ENCODE data around the gene SCUBE1.

The SCUBE1 gene

DNA sequence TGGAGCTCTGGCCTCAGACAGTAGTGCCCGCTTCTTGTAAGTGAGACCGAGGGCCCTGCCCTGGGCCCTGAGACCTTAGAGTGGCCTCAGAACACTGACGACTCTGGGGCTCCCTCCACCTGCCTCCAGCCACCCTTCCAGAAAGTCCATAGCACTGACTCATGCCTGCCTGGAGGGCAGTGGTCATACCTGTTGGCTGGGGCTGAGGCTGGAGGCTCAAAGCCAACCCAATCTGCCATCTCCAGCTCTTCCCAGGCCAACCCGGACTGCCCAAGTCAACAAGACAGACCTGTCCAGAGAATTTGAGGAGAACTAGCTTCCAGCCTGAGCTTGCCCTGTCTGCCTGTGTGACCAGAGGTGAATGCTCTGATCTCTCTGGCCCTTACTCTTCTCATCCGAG is 89.3 kb downstream of the SCUBE1 start:
- Histone ChIP-seq H3K4me3 (no peak overlapping the region), H3K9me3 (ENCODE audit: low read depth, low read length) (no peaks in the 10 kb centered on the region), H3K36me3 (ENCODE audit: insufficient read depth, low read length) (no peaks in the 10 kb centered on the region), H3K9ac (ENCODE audit: insufficient read length) (no peak overlapping the region), H3K27ac (no peak overlapping the region)
- no peak for DNase-seq (ENCODE audit: low read depth, low spot score)
- TF ChIP-seq POLR2AphosphoS5 (IDR thresholded peaks at IDR 0.05; ENCODE audit: borderline replicate concordance, low read depth, low read length) (no peak), EZH2 (IDR thresholded peaks at IDR 0.05) (no peak), FOXP2 (optimal IDR thresholded peaks at IDR 0.05; ENCODE audit: control extremely low read depth, extremely low read length, insufficient read depth) (no peak)

DNA sequence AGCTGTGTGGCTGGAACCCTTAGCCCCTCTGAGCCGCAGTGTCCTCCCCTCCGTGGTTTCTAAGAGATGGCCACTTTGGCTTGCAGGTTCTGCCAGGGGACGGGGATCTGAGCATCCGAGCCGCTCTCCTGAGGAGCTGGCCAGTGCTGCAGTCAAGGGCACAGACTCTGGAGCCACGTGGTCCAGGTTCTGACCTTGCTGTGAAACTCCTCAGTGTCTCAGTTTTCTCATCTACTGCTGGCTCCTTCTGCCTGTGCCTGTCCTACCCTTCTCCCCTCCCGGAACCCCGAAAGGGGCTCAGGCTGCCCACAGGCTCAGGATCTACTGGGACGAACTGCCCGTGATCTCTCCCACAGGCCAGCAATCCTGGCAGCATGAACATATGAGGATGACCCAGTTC is 90.9 kb downstream of the SCUBE1 start:
- Histone ChIP-seq H3K27ac (no peak overlapping the region), H3K4me3 (no peak overlapping the region), H3K9ac (ENCODE audit: insufficient read length) (no peak overlapping the region), H3K36me3 (ENCODE audit: insufficient read depth, low read length) (no peaks in the 10 kb centered on the region), H3K9me3 (ENCODE audit: low read depth, low read length) (no peaks in the 10 kb centered on the region)
- DNase-seq (ENCODE audit: low read depth, low spot score): no peak
- TF ChIP-seq FOXP2 (optimal IDR thresholded peaks at IDR 0.05; ENCODE audit: control extremely low read depth, extremely low read length, insufficient read depth): no peak
- TF ChIP-seq EZH2 (IDR thresholded peaks at IDR 0.05): no peak
- no peak for TF ChIP-seq POLR2AphosphoS5 (IDR thresholded peaks at IDR 0.05; ENCODE audit: borderline replicate concordance, low read depth, low read length)

DNA sequence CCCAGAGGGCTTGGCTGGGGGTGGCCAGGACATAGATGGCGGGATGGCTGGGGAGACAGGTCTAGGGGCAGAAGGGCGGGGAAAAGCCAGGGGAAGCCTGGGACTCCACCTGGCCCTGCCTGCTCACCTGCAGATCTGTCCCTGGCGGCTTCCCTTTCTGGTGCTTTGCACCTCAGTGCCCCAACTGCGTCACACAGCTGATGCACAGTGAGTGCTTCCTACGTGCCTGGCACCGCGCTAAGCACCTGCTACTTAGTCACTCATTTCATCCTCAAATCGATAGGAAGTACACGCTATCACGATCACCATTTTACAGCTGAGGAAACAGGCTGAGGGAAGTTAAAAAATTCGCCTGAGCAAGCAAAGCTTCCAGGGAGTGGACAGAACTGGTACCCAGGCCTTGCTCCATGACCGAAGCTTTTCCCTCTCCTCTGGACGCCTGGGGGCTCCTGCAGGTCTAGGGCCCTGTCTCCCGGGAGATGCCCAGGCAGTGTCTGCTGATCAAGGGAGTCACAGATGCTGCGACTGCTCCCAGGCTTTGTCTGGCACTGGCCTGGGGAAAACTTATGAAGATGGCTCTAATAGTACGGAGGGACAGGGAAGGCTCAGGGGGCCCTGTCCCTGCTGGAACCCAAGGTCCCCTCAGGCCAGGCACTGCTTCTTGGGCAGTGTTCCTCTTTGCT is 93.2 kb downstream of the SCUBE1 start:
- Histone ChIP-seq H3K27ac (no peak overlapping the region), H3K9ac (ENCODE audit: insufficient read length) (no peak overlapping the region), H3K36me3 (ENCODE audit: insufficient read depth, low read length) (no peaks in the 10 kb centered on the region), H3K4me3 (no peak overlapping the region), H3K9me3 (ENCODE audit: low read depth, low read length) (no peaks in the 10 kb centered on the region)
- TF ChIP-seq EZH2 (IDR thresholded peaks at IDR 0.05): no peak
- no peak for TF ChIP-seq FOXP2 (optimal IDR thresholded peaks at IDR 0.05; ENCODE audit: control extremely low read depth, extremely low read length, insufficient read depth)
- TF ChIP-seq POLR2AphosphoS5 (IDR thresholded peaks at IDR 0.05; ENCODE audit: borderline replicate concordance, low read depth, low read length): no peak
- no peak for DNase-seq (ENCODE audit: low read depth, low spot score)

DNA sequence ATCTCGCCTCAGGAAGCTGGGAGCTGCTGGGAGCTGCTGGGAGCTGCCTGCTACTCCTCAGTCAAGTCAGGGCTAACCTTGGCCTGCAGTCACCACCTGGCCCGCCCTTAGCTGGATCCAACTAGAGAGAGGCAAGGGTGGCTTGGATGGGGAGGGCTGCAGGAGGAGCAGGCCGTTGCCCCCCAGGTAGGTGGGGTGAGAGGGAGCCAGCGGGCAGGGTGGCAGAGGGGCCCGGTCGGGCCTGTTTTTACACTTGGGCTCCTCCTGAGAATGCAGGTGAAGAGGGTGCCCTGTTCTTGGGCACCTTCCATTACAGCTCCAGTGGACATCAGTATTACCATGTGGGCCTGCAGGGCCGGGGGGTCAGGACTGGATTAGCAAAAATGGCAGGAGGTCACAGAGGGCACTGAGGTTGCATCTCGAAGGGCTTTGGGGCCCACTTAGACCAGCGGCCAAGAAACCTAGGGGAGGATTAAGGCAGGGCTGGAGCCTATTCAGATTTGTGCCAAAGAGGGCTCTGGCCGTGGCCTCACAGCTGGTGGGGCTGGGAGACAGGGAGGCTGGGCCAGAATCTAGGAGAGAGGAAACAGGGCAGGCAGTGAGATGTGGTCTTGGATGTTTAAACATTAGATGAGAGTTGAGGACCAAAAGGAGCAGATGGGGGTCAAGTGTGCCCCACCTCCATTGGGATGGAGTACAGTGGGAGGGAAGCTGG is 95.5 kb downstream of the SCUBE1 start:
- no peaks in the 10 kb centered on the region for H3K36me3 ChIP-seq (ENCODE audit: insufficient read depth, low read length)
- TF ChIP-seq EZH2 (IDR thresholded peaks at IDR 0.05) (no peak), FOXP2 (optimal IDR thresholded peaks at IDR 0.05; ENCODE audit: control extremely low read depth, extremely low read length, insufficient read depth) (no peak), POLR2AphosphoS5 (IDR thresholded peaks at IDR 0.05; ENCODE audit: borderline replicate concordance, low read depth, low read length) (no peak)
- H3K4me3 ChIP-seq: no peak overlapping the region
- DNase-seq (ENCODE audit: low read depth, low spot score): no peak
- H3K27ac ChIP-seq: no peak overlapping the region
- H3K9me3 ChIP-seq (ENCODE audit: low read depth, low read length): no peaks in the 10 kb centered on the region
- no peak overlapping the region for H3K9ac ChIP-seq (ENCODE audit: insufficient read length)

DNA sequence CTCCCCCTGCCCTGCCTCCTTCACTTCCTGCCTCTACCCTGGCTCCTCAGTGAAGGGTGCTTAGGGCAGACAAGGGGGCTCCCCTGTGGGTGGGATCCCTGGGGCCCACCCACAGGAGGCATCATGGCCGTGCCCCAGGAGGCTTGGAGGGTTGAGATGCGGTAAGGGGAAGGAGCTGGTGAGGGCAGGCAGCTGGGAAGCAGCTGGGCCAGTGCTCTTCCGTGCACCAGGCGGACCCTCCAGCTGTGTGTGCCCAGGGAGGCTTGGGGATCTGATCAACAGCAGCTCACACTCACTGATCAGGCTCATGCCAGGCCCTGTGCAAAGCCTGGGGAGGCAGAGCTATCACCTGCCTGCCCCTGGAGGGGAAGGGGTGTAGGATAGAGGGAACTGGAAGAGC is 97.0 kb downstream of the SCUBE1 start:
- no peak overlapping the region for H3K9ac ChIP-seq (ENCODE audit: insufficient read length)
- H3K27ac ChIP-seq: no peak overlapping the region
- no peak for DNase-seq (ENCODE audit: low read depth, low spot score)
- H3K9me3 ChIP-seq (ENCODE audit: low read depth, low read length): no peaks in the 10 kb centered on the region
- no peaks in the 10 kb centered on the region for H3K36me3 ChIP-seq (ENCODE audit: insufficient read depth, low read length)
- no peak overlapping the region for H3K4me3 ChIP-seq
- TF ChIP-seq FOXP2 (optimal IDR thresholded peaks at IDR 0.05; ENCODE audit: control extremely low read depth, extremely low read length, insufficient read depth) (no peak), EZH2 (IDR thresholded peaks at IDR 0.05) (no peak), POLR2AphosphoS5 (IDR thresholded peaks at IDR 0.05; ENCODE audit: borderline replicate concordance, low read depth, low read length) (no peak)

DNA sequence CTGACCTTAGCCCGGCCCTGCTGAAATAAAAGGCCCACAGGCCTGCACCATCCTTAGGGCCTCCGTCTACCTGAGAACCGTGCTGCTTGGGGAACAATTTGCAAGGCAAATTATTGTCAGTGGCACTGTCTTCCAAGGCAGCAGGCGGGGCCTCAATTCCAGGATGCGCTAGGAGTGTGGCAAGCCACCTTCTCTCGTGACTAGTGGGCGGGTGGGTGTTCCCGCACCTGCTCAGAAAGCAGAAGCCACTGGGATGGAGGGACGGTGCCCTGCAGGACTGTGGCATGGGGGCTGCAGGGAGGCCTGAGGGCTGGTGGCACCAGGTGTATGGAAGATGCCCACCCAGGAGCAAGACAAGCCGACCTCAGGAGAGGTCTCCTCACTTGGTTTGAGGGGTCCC is 97.5 kb downstream of the SCUBE1 start:
- Histone ChIP-seq H3K4me3 (no peak overlapping the region), H3K27ac (no peak overlapping the region)
- TF ChIP-seq POLR2AphosphoS5 (IDR thresholded peaks at IDR 0.05; ENCODE audit: borderline replicate concordance, low read depth, low read length): no peak
- TF ChIP-seq EZH2 (IDR thresholded peaks at IDR 0.05): no peak
- TF ChIP-seq FOXP2 (optimal IDR thresholded peaks at IDR 0.05; ENCODE audit: control extremely low read depth, extremely low read length, insufficient read depth): no peak

DNA sequence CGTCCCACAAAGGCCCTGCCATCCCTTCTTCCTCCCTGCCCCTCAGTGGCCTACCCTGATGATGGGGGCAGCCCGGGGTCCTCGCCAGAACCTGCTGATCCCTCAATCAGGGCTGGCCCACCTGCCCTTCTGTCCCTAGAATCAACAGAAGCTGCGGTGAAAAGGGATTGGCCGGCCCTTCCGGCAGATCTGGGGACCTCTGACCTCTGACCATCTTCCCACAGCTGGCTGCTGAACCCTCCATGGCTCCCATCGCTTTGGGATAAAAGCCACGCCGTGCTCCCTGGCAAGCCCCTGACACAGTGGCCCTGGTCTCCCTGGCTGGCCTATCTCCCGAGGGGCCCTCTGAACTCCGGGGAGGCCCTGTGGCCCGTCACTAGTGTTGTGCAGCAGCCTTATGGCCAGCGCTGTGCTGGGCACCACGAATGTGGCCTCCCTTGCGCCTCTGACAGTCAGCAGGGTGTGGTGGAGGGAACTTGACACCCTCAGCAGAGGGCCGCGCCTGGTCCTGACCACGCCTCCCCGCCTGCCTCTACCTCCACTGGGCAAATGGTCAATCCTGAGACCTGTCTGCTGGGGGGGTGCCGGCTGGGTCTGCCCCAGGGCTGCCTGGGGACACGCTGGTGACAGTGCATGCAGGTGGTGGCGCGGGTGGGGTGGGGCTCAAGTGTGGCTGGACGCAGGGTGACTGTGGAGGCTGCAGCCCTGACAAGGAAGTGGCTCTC is 98.2 kb downstream of the SCUBE1 start:
- no peak overlapping the region for H3K27ac ChIP-seq
- TF ChIP-seq EZH2 (IDR thresholded peaks at IDR 0.05) (no peak), POLR2AphosphoS5 (IDR thresholded peaks at IDR 0.05; ENCODE audit: borderline replicate concordance, low read depth, low read length) (no peak), FOXP2 (optimal IDR thresholded peaks at IDR 0.05; ENCODE audit: control extremely low read depth, extremely low read length, insufficient read depth) (no peak)
- no peaks in the 10 kb centered on the region for H3K9me3 ChIP-seq (ENCODE audit: low read depth, low read length)
- no peak overlapping the region for H3K9ac ChIP-seq (ENCODE audit: insufficient read length)
- H3K36me3 ChIP-seq (ENCODE audit: insufficient read depth, low read length): no peaks in the 10 kb centered on the region
- no peak overlapping the region for H3K4me3 ChIP-seq
- DNase-seq (ENCODE audit: low read depth, low spot score): no peak

More for the DNA sequence above, 97.5 kb downstream of the SCUBE1 start:
- no peaks in the 10 kb centered on the region for H3K9me3 ChIP-seq (ENCODE audit: low read depth, low read length)
- H3K36me3 ChIP-seq (ENCODE audit: insufficient read depth, low read length): no peaks in the 10 kb centered on the region
- no peak for DNase-seq (ENCODE audit: low read depth, low spot score)
- H3K9ac ChIP-seq (ENCODE audit: insufficient read length): no peak overlapping the region

DNA sequence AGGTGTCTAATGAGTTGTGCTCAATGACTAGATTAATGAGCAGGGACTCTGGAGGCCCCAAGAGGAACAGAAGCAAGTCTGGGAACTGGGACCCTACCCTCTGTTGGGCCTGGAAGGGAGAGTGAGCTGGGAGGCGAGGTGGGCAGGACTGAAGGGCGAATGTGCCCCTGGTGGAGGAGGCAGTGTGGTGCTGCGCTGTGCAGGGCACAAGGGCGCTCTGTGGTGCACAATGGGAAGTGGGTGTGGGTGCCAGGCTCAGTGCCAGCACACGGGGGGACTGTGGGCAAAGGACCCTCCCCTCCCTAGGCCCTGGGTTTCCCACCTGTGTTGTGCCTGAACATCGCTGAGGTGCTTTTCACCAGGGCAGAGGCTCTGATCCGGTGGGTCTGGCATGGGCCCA is 98.8 kb downstream of the SCUBE1 start:
- no peaks in the 10 kb centered on the region for H3K9me3 ChIP-seq (ENCODE audit: low read depth, low read length)
- no peak overlapping the region for H3K4me3 ChIP-seq
- H3K9ac ChIP-seq (ENCODE audit: insufficient read length): no peak overlapping the region
- H3K27ac ChIP-seq: no peak overlapping the region
- no peaks in the 10 kb centered on the region for H3K36me3 ChIP-seq (ENCODE audit: insufficient read depth, low read length)
- TF ChIP-seq EZH2 (IDR thresholded peaks at IDR 0.05): no peak
- no peak for TF ChIP-seq POLR2AphosphoS5 (IDR thresholded peaks at IDR 0.05; ENCODE audit: borderline replicate concordance, low read depth, low read length)
- TF ChIP-seq FOXP2 (optimal IDR thresholded peaks at IDR 0.05; ENCODE audit: control extremely low read depth, extremely low read length, insufficient read depth): no peak
- DNase-seq (ENCODE audit: low read depth, low spot score): no peak
